OCI-LY7 (cell line): Measurements from ENCODE around the gene NMUR2. TPM values are rescaled to one million over a fixed set of nuclear protein-coding genes. Genes with fewer than 3 reads are reported as not detected.

Source experiments
- Bru-seq: library from RNA; stranded (reverse); fragments of 400-500 nt; gene quantifications from one replicate; lab custom pipeline; 2021; lab: Mats Ljungman, UMichigan
- BruChase-seq, 2 experiments: library from RNA; stranded (reverse); fragments of 400-500 nt; gene quantifications; one replicate each; lab custom pipeline; 2021; lab: Mats Ljungman, UMichigan
- BruUV-seq: library from RNA; stranded (reverse); fragments of 400-500 nt; replicated peaks from 2 replicates; lab custom pipeline; 2021; lab: Mats Ljungman, UMichigan
- CTCF ChIA-PET: fragments of 300-600 bp; sonication (Branson Sonifier 250); formaldehyde crosslinking; loops from one replicate; lab custom pipeline; 2022; ENCODE audit warnings: antibody characterized with exemption; ENCODE audit not compliant: unreplicated experiment; lab: Charles Lee
- POLR2A ChIA-PET: fragments of 300-600 bp; sonication (Branson Sonifier 250); formaldehyde crosslinking; loops from one replicate; lab custom pipeline; 2022; ENCODE audit warnings: antibody characterized with exemption; lab: Charles Lee
- DNase-seq: peaks from one replicate; pipeline ENCODE4 v3.0.0-alpha.2; 2015; ENCODE audit warnings: low spot score
- H2AFZ ChIP-seq: fragments of 200-600 bp; sonication (generic), shearing (Covaris generic); 2 replicates; pipeline ENCODE4 v1.6.1; 2014; ENCODE audit warnings: mild to moderate bottlenecking, antibody characterized with exemption, low read length, moderate library complexity
- H3K27ac ChIP-seq: fragments of 200-600 bp; sonication (generic); 2 replicates; pipeline ENCODE4 v1.5.1; 2014; ENCODE audit warnings: mixed run types, low read depth, mild to moderate bottlenecking, moderate library complexity, low read length, inconsistent platforms; ENCODE audit not compliant: poor library complexity, severe bottlenecking
- H3K36me3 ChIP-seq: fragments of 200-600 bp; sonication (generic); 2 replicates; pipeline ENCODE4 v1.6.1; 2014; ENCODE audit warnings: mild to moderate bottlenecking, antibody characterized with exemption, low read length, moderate library complexity, mixed read lengths; ENCODE audit not compliant: insufficient read depth
- H3K4me1 ChIP-seq: fragments of 200-600 bp; sonication (generic); 2 replicates; pipeline ENCODE4 v1.5.1; 2014; ENCODE audit warnings: mild to moderate bottlenecking, low read length; ENCODE audit not compliant: insufficient read depth, poor library complexity, severe bottlenecking
- H3K4me2 ChIP-seq: fragments of 200-600 bp; sonication (generic); 2 replicates; pipeline ENCODE4 v1.6.1; 2014; ENCODE audit warnings: mild to moderate bottlenecking, low read length
- H3K4me3 ChIP-seq: fragments of 200-600 bp; sonication (generic); 2 replicates; pipeline ENCODE4 v1.5.1; 2014; ENCODE audit warnings: mild to moderate bottlenecking, low read depth, low read length; ENCODE audit not compliant: poor library complexity, severe bottlenecking
- H3K79me2 ChIP-seq: fragments of 200-600 bp; sonication (generic); 2 replicates; pipeline ENCODE4 v1.6.1; 2016; ENCODE audit warnings: low read depth, mild to moderate bottlenecking, low read length, moderate library complexity, mixed read lengths; ENCODE audit not compliant: insufficient read depth
- H3K9me2 ChIP-seq: fragments of 200-600 bp; sonication (generic); 2 replicates; pipeline ENCODE4 v1.6.1; 2016; ENCODE audit warnings: mild to moderate bottlenecking, low read length, mixed read lengths; ENCODE audit not compliant: insufficient read depth
- H3K9me3 ChIP-seq: fragments of 200-600 bp; sonication (generic); 2 replicates; pipeline ENCODE4 v1.6.1; 2014; ENCODE audit warnings: mild to moderate bottlenecking, mixed run types, low read length, mixed read lengths
- H4K20me1 ChIP-seq: fragments of 200-600 bp; sonication (generic); 2 replicates; pipeline ENCODE4 v1.6.1; 2014; ENCODE audit warnings: mild to moderate bottlenecking, antibody characterized with exemption, low read length, moderate library complexity, mixed read lengths; ENCODE audit not compliant: insufficient read depth
- EZH2phosphoT487 ChIP-seq: fragments of 200-600 bp; sonication (generic); IDR thresholded peaks from 2 replicates; pipeline ENCODE4 v1.6.1; 2018; ENCODE audit warnings: low read depth, borderline replicate concordance, mild to moderate bottlenecking, mixed run types, antibody characterized with exemption, low read length, moderate library complexity, mixed read lengths
- intact Hi-C: fragments of 100-400 bp; cut with micrococcal nuclease; formaldehyde crosslinking; loops from one replicate; pipeline ENCODE4 v1.10.0; 2022; ENCODE audit not compliant: unreplicated experiment
- long read RNA-seq: library from polyadenylated mRNA; stranded (forward); transcript quantifications from one replicate; pipeline ENCODE4 v2.0.0, GENCODE V29; 2022
- total RNA-seq, 2 experiments: library from RNA; depleted of rRNA in 1 of 2; stranded (reverse); fragments of >200 nt in 1 of 2; shearing (Covaris generic) in 1 of 2; gene quantifications; 2 replicates each; pipeline ENCODE4 v1.2.3, GENCODE V29; 2014 to 2022
- TF ChIP-seq, protein P1 (sequence below): fragments of 200-600 bp; sonication (generic); conservative IDR thresholded peaks from 2 replicates; pipeline ENCODE4 v1.5.1; 2014; ENCODE audit warnings: mild to moderate bottlenecking, antibody characterized with exemption, low read length, moderate library complexity, mixed read lengths

NMUR2 gene, protein sequence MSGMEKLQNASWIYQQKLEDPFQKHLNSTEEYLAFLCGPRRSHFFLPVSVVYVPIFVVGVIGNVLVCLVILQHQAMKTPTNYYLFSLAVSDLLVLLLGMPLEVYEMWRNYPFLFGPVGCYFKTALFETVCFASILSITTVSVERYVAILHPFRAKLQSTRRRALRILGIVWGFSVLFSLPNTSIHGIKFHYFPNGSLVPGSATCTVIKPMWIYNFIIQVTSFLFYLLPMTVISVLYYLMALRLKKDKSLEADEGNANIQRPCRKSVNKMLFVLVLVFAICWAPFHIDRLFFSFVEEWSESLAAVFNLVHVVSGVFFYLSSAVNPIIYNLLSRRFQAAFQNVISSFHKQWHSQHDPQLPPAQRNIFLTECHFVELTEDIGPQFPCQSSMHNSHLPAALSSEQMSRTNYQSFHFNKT
- total RNA-seq (2014; rRNA removed; shearing (Covaris generic)) (not detected in 2 replicates), total RNA-seq (2022) (not detected in 2 replicates), Bru-seq, nascent RNA (not detected), BruChase-seq, experiment 1, labeled RNA remaining after a 6-hour chase (not detected), BruChase-seq, experiment 2, labeled RNA remaining after a 2-hour chase (not detected)
- long read RNA-seq = 0 reads

DNA sequence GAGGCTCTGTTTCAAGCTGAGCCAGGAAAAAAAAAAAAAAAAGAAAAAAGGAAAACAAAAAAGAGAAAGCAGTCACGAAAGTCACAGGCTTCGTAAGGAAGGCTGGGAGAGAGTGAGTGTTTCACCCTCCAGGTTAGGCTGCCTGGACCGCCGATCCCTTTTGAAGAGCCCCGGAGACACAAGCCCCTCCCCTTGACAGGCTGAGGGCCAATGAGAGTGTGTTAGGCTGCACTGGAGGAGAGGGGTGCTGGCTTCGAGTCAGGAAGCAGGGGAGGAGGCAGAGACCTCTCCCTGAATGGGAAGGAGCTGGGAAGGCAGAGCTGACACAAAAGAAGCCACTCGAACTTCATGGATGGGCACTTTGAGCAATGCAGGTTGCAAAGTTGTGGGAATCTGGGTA, at the start of gene NMUR2:
TSS of gene NMUR2 (minus strand) at position 135 of the 400 bp plus-strand sequence. CDS start 166 bp downstream, outside the sequence.
- Histone ChIP-seq H3K36me3 (no peaks in the 10 kb centered on the region), H3K4me1 (no peaks in the 10 kb centered on the region), H3K9me2 (no peaks in the 10 kb centered on the region), H4K20me1 (no peaks in the 10 kb centered on the region), H3K9me3 (no peaks in the 10 kb centered on the region), H3K79me2 (no peaks in the 10 kb centered on the region), H3K4me2 (no peak within 1 kb of the TSS), H3K4me3 (no peak within 1 kb of the TSS), H2AFZ (no peak within 1 kb of the TSS), H3K27ac (no peak within 1 kb of the TSS)
- BruUV-seq = no TSS peak
- ChIA-PET POLR2A (no interaction called here), CTCF (no interaction called here)
- TF ChIP-seq, protein P1, sequence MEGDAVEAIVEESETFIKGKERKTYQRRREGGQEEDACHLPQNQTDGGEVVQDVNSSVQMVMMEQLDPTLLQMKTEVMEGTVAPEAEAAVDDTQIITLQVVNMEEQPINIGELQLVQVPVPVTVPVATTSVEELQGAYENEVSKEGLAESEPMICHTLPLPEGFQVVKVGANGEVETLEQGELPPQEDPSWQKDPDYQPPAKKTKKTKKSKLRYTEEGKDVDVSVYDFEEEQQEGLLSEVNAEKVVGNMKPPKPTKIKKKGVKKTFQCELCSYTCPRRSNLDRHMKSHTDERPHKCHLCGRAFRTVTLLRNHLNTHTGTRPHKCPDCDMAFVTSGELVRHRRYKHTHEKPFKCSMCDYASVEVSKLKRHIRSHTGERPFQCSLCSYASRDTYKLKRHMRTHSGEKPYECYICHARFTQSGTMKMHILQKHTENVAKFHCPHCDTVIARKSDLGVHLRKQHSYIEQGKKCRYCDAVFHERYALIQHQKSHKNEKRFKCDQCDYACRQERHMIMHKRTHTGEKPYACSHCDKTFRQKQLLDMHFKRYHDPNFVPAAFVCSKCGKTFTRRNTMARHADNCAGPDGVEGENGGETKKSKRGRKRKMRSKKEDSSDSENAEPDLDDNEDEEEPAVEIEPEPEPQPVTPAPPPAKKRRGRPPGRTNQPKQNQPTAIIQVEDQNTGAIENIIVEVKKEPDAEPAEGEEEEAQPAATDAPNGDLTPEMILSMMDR = no peak
- no peak for TF ChIP-seq EZH2phosphoT487
- intact Hi-C loops = no loop called here
- DNase-seq = no peak

DNA sequence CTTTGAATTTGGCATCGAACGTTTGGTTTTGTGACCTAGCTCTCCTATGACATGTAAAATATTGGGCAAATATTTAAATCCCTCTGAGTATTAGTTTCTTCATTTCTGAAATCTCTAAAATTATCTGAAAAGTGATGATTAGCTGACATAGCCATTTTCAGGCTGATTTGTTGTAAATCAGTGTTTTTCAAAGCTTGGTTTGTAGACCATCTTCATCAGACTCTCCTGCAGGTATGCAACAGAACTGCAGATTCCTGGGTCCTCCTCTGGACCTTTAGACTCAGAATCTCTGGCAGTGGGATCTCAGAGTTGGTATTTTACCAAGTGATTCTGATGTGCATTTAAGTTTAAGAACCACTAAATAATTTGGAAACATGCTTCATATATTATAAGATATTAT, 38.9 kb upstream of the NMUR2 start:
- H3K9me2 ChIP-seq = no peaks in the 10 kb centered on the region
- no peak overlapping the region for H3K27ac ChIP-seq
- no peaks in the 10 kb centered on the region for H4K20me1 ChIP-seq
- no peaks in the 10 kb centered on the region for H3K36me3 ChIP-seq
- H3K9me3 ChIP-seq = no peaks in the 10 kb centered on the region
- no TSS peak for BruUV-seq
- H3K4me3 ChIP-seq = no peak overlapping the region
- no peaks in the 10 kb centered on the region for H3K4me1 ChIP-seq
- intact Hi-C loops = no loop called here
- ChIA-PET CTCF (no interaction called here), POLR2A (no interaction called here)
- no peak overlapping the region for H3K4me2 ChIP-seq
- H3K79me2 ChIP-seq = no peaks in the 10 kb centered on the region
- TF ChIP-seq, protein P1 = no peak
- TF ChIP-seq EZH2phosphoT487 = no peak
- H2AFZ ChIP-seq = no peak overlapping the region
- no peak for DNase-seq

DNA sequence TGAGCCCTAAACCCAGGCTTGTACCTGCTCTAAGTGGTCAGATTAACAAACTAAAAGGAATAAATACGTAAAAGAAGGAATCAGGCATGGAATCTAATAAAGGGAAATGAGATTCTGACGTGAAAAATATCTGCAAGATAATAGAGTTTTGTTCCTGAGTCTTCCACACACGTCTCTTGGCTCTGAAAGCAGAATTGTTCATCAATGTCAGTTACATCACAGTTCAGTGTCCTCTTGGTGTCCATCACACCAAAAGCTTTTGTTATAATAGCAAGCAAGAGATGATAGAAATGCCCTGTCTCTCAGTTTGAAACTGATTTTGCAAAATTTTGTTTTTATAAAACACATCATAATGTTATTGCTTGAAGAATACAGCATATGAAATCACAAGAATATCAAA, 34.7 kb upstream of the NMUR2 start:
- no peaks in the 10 kb centered on the region for H3K4me1 ChIP-seq
- no peak overlapping the region for H3K4me3 ChIP-seq
- H2AFZ ChIP-seq = no peak overlapping the region
- TF ChIP-seq, protein P1 = no peak
- TF ChIP-seq EZH2phosphoT487 = no peak
- POLR2A ChIA-PET = interaction anchor here (1.3 kb wide), 1 partner anchor 9 kb away, joined by 4 read pairs; no protein-coding TSS in a partner anchor
- intact Hi-C loops = no loop called here
- H3K4me2 ChIP-seq = no peak overlapping the region
- H3K9me3 ChIP-seq = no peaks in the 10 kb centered on the region
- no peaks in the 10 kb centered on the region for H3K79me2 ChIP-seq
- H3K9me2 ChIP-seq = no peaks in the 10 kb centered on the region
- H4K20me1 ChIP-seq = no peaks in the 10 kb centered on the region
- H3K36me3 ChIP-seq = no peaks in the 10 kb centered on the region
- H3K27ac ChIP-seq = no peak overlapping the region
- CTCF ChIA-PET = no interaction called here
- no peak for DNase-seq
- no TSS peak for BruUV-seq
